ENCODE results near the gene PPP1R1A.

DNA sequence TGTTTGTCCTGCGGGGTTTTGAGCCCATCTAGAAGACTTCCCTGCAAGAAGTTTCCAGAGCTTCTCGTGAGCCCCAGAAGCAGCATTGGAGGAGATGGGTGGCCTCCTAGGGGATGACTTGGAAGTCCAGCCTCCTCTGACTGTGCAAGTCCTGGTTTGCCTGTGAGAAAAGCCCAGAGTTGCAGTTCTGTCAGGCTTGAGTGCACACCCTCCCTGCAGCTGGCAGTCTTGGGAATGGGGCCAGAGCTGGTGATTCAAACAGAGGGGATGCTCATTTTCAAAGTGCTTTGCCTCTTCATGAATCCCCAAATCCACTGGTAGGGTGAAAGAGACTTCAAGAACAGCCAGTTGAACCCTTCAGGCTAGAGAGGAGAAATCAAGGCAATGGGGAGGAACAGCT, 3.9 kb upstream of the PPP1R1A start:
- TF ChIP-seq, protein P1, sequence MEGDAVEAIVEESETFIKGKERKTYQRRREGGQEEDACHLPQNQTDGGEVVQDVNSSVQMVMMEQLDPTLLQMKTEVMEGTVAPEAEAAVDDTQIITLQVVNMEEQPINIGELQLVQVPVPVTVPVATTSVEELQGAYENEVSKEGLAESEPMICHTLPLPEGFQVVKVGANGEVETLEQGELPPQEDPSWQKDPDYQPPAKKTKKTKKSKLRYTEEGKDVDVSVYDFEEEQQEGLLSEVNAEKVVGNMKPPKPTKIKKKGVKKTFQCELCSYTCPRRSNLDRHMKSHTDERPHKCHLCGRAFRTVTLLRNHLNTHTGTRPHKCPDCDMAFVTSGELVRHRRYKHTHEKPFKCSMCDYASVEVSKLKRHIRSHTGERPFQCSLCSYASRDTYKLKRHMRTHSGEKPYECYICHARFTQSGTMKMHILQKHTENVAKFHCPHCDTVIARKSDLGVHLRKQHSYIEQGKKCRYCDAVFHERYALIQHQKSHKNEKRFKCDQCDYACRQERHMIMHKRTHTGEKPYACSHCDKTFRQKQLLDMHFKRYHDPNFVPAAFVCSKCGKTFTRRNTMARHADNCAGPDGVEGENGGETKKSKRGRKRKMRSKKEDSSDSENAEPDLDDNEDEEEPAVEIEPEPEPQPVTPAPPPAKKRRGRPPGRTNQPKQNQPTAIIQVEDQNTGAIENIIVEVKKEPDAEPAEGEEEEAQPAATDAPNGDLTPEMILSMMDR (optimal IDR thresholded peaks at IDR 0.05 in 1 of 3, IDR thresholded peaks at IDR 0.05 in 1 of 3, conservative IDR thresholded peaks at IDR 0.05 in 1 of 3; ENCODE audit: extremely low read depth in 1 of 3, insufficient read depth in 2 of 3, low read length in 3 of 3): no peak
- no peak for TF ChIP-seq EZH2 (IDR thresholded peaks at IDR 0.05; ENCODE audit: low read length)
